ENCODE results near the gene GRIA1.

GRIA1 gene

GRCh38 chr5:153459051-153459743 lies 31.3 kb upstream of the GRIA1 start:
- no peaks in the 10 kb centered on the region for H3K9me3 ChIP-seq (replicated peaks; ENCODE audit: insufficient read depth, low read length)
- H3K9ac ChIP-seq (ENCODE audit: low read length): no peak overlapping the region
- no peaks in the 10 kb centered on the region for H3F3A ChIP-seq (ENCODE audit: insufficient read depth, low read length)
- H2AFZ ChIP-seq (ENCODE audit: low read length): no peak overlapping the region
- H3K9me2 ChIP-seq (replicated peaks; ENCODE audit: insufficient read depth, low read length): no peaks in the 10 kb centered on the region
- no peak overlapping the region for H3K4me3 ChIP-seq (ENCODE audit: low read length)
- no peak overlapping the region for H3K4me2 ChIP-seq (ENCODE audit: low read depth, low read length)
- no peaks in the 10 kb centered on the region for H3K27me3 ChIP-seq (replicated peaks; ENCODE audit: insufficient read depth, low read length)
- DNase-seq: no peak
- no peaks in the 10 kb centered on the region for H4K20me1 ChIP-seq (ENCODE audit: insufficient read depth, low read length)
- TF ChIP-seq CTCF (IDR thresholded peaks at IDR 0.05; ENCODE audit: low read length): no peak
- TF ChIP-seq EZH2 (optimal IDR thresholded peaks at IDR 0.05; ENCODE audit: low read depth, low read length): no peak
- no peak for TF ChIP-seq EZH2phosphoT487 (IDR thresholded peaks at IDR 0.05; ENCODE audit: low read length)
- no peaks in the 10 kb centered on the region for H3K36me3 ChIP-seq (replicated peaks; ENCODE audit: insufficient read depth, low read length)
- no peaks in the 10 kb centered on the region for H3K4me1 ChIP-seq (ENCODE audit: low read length)
- no peak overlapping the region for H3K27ac ChIP-seq (ENCODE audit: low read length)
- H3K79me2 ChIP-seq (ENCODE audit: low read length): no peaks in the 10 kb centered on the region

- no peak for DNase-seq
Observed at GRCh38 chr5:153460421-153460820, 30.0 kb upstream of the GRIA1 start.

GRCh38 chr5:153461341-153461740 lies 29.1 kb upstream of the GRIA1 start:
- H3K9me3 ChIP-seq (replicated peaks; ENCODE audit: insufficient read depth, low read length): no peaks in the 10 kb centered on the region
- H3K9me2 ChIP-seq (replicated peaks; ENCODE audit: insufficient read depth, low read length): no peaks in the 10 kb centered on the region
- H3K27ac ChIP-seq (ENCODE audit: low read length): no peak overlapping the region
- no peak for DNase-seq
- no peaks in the 10 kb centered on the region for H4K20me1 ChIP-seq (ENCODE audit: insufficient read depth, low read length)
- no peaks in the 10 kb centered on the region for H3K36me3 ChIP-seq (replicated peaks; ENCODE audit: insufficient read depth, low read length)
- H3F3A ChIP-seq (ENCODE audit: insufficient read depth, low read length): no peaks in the 10 kb centered on the region
- no peaks in the 10 kb centered on the region for H3K27me3 ChIP-seq (replicated peaks; ENCODE audit: insufficient read depth, low read length)
- no peaks in the 10 kb centered on the region for H3K4me1 ChIP-seq (ENCODE audit: low read length)
- no peak for TF ChIP-seq EZH2 (optimal IDR thresholded peaks at IDR 0.05; ENCODE audit: low read depth, low read length)
- no peak for TF ChIP-seq EZH2phosphoT487 (IDR thresholded peaks at IDR 0.05; ENCODE audit: low read length)
- no peak for TF ChIP-seq CTCF (IDR thresholded peaks at IDR 0.05; ENCODE audit: low read length)
- H3K9ac ChIP-seq (ENCODE audit: low read length): no peak overlapping the region
- no peak overlapping the region for H3K4me2 ChIP-seq (ENCODE audit: low read depth, low read length)
- no peaks in the 10 kb centered on the region for H3K79me2 ChIP-seq (ENCODE audit: low read length)
- no peak overlapping the region for H3K4me3 ChIP-seq (ENCODE audit: low read length)
- no peak overlapping the region for H2AFZ ChIP-seq (ENCODE audit: low read length)

More at GRCh38 chr5:153460421-153460820, 30.0 kb upstream of the GRIA1 start:
- Histone ChIP-seq H3K79me2 (ENCODE audit: low read length) (no peaks in the 10 kb centered on the region), H3K9ac (ENCODE audit: low read length) (no peak overlapping the region), H3K9me3 (replicated peaks; ENCODE audit: insufficient read depth, low read length) (no peaks in the 10 kb centered on the region), H3K4me1 (ENCODE audit: low read length) (no peaks in the 10 kb centered on the region), H3F3A (ENCODE audit: insufficient read depth, low read length) (no peaks in the 10 kb centered on the region), H4K20me1 (ENCODE audit: insufficient read depth, low read length) (no peaks in the 10 kb centered on the region), H3K27me3 (replicated peaks; ENCODE audit: insufficient read depth, low read length) (no peaks in the 10 kb centered on the region), H3K9me2 (replicated peaks; ENCODE audit: insufficient read depth, low read length) (no peaks in the 10 kb centered on the region), H3K27ac (ENCODE audit: low read length) (no peak overlapping the region), H3K4me3 (ENCODE audit: low read length) (no peak overlapping the region), H2AFZ (ENCODE audit: low read length) (no peak overlapping the region), H3K36me3 (replicated peaks; ENCODE audit: insufficient read depth, low read length) (no peaks in the 10 kb centered on the region), H3K4me2 (ENCODE audit: low read depth, low read length) (no peak overlapping the region)
- TF ChIP-seq CTCF (IDR thresholded peaks at IDR 0.05; ENCODE audit: low read length) (no peak), EZH2 (optimal IDR thresholded peaks at IDR 0.05; ENCODE audit: low read depth, low read length) (no peak), EZH2phosphoT487 (IDR thresholded peaks at IDR 0.05; ENCODE audit: low read length) (no peak)

Measured in MM.1S (cell line).